Ascending aorta (tissue), 2 donors: ENCODE measurements around the gene CYP46A1. TPM values are rescaled to one million over a fixed set of nuclear protein-coding genes. Genes with fewer than 3 reads are reported as not detected.

Experiments
- DNase-seq, 2 donors: peaks; one replicate each; pipeline ENCODE4 v3.0.0-alpha.2; 2019; ENCODE audit warnings: low spot score in 2 of 2
- H3K27ac ChIP-seq, 2 donors: fragments of 200-600 bp; sonication (generic); one replicate each; pipeline ENCODE4 v1.5.1; 2016 to 2017; ENCODE audit warnings: mild to moderate bottlenecking in 1 of 2
- H3K27me3 ChIP-seq: fragments of 200-600 bp; sonication (generic); one replicate; pipeline ENCODE4 v1.5.1; 2017
- H3K36me3 ChIP-seq, 2 donors: fragments of 200-600 bp; sonication (generic); one replicate each; pipeline ENCODE4 v1.5.1; 2016
- H3K4me1 ChIP-seq, 2 donors: fragments of 200-600 bp; sonication (generic); one replicate each; pipeline ENCODE4 v1.5.1; 2016 to 2017; ENCODE audit warnings: mild to moderate bottlenecking in 1 of 2
- H3K4me3 ChIP-seq, 2 donors: fragments of 200-600 bp; sonication (generic); one replicate each; pipeline ENCODE4 v1.5.1; 2016 to 2017; ENCODE audit warnings: mild to moderate bottlenecking in 1 of 2
- H3K9me3 ChIP-seq, 2 donors: fragments of 200-600 bp; sonication (generic); one replicate each; pipeline ENCODE4 v1.5.1; 2016
- intact Hi-C: fragments of 100-400 bp; cut with DNase I; formaldehyde crosslinking; loops from one replicate; pipeline ENCODE4 v1.15.1; 2023
- total RNA-seq: library from RNA; depleted of rRNA; stranded (reverse); fragments of >200 nt; gene quantifications from one replicate; pipeline ENCODE4 v1.1.0, GENCODE V29; 2016
- TF ChIP-seq, protein P1 (sequence below), 3 experiments: fragments of 200-600 bp in 2 of 3; fragments of 450-650 bp in 1 of 3; sonication (generic) in 2 of 3; IDR thresholded peaks; one replicate each; pipeline ENCODE4 v1.5.1; 2016 to 2019; ENCODE audit warnings: antibody characterized with exemption in 3 of 3, mild to moderate bottlenecking in 1 of 3, moderate library complexity in 1 of 3

The CYP46A1 gene
- total RNA-seq, 1 donor from 2014 or later = not detected

DNA sequence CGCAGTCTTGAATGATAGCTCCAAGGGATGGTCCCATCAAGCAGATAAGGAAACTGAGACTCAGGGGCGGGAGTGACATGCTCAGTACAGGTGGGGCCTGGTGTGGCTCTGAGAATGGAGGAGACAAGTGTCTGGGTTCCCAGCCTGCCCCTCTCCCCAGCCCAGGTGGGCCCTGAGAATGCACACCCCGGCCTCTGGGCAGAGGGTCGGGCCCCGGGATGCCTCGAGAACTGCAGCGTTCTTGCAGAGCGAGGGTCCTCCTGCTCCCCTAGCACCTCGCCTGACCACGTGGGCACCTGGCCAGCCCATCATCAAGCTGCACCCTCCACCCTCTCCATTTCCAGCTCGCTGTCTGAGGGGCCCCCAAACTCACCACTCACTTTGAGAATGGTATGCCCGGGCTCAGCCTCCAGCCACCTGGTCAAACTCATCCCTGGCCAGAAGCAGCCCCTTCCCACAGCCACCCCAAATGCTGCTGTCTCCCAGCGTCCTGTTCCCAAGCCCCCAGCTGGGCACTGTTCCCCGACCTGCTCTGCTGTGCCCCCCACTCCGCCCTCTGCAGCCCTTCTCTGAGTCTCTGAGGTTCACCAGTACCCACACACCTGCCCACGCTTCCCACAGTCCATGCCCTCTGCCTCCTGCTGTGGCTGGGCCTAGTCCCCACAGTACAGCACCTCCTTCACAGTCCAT, 44.3 kb downstream of the CYP46A1 start:
- Histone ChIP-seq H3K36me3 (no peaks in the 10 kb centered on the region), H3K4me3 (no peak overlapping the region), H3K4me1 (peaks cover 3 to 13% of the 10 kb centered on the region in 2 donors), H3K27ac (no peak overlapping the region), H3K9me3 (no peaks in the 10 kb centered on the region), H3K27me3 (no peaks in the 10 kb centered on the region)
- peak; percentile 4 to 47 for DNase-seq
- intact Hi-C loops = no loop called here
- TF ChIP-seq, protein P1, sequence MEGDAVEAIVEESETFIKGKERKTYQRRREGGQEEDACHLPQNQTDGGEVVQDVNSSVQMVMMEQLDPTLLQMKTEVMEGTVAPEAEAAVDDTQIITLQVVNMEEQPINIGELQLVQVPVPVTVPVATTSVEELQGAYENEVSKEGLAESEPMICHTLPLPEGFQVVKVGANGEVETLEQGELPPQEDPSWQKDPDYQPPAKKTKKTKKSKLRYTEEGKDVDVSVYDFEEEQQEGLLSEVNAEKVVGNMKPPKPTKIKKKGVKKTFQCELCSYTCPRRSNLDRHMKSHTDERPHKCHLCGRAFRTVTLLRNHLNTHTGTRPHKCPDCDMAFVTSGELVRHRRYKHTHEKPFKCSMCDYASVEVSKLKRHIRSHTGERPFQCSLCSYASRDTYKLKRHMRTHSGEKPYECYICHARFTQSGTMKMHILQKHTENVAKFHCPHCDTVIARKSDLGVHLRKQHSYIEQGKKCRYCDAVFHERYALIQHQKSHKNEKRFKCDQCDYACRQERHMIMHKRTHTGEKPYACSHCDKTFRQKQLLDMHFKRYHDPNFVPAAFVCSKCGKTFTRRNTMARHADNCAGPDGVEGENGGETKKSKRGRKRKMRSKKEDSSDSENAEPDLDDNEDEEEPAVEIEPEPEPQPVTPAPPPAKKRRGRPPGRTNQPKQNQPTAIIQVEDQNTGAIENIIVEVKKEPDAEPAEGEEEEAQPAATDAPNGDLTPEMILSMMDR (IDR thresholded peaks at IDR 0.05) = no peak

DNA sequence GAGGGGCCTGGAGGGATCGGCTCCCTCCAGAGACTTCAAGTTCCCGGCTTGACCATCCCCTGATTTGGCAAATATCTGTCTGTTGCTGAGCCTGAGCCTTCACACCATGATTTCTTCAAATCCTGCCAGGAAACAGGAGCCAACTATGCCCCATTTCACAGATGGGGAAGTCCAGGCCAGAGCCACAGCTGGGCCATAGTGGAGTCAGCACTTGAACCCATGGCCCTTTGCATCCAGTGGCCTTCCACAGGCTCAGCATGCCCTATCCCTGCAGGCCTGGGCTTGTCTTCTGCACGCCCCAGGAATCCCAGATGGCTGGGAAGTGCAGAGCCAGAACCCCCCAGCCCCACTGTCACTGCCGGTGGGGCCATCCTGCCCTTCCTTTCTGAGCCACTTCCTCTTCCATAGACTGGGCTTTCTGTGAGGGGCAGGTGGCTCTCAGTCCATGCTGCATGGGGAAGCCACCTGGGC, 44.9 kb downstream of the CYP46A1 start:
- intact Hi-C loops = no loop called here
- TF ChIP-seq, protein P1 (IDR thresholded peaks at IDR 0.05) = no peak
- peaks cover 3 to 13% of the 10 kb centered on the region in 2 donors for H3K4me1 ChIP-seq
- no peaks in the 10 kb centered on the region for H3K27me3 ChIP-seq
- no peaks in the 10 kb centered on the region for H3K9me3 ChIP-seq
- no peak overlapping the region for H3K27ac ChIP-seq
- no peaks in the 10 kb centered on the region for H3K36me3 ChIP-seq
- no peak overlapping the region for H3K4me3 ChIP-seq
- peak in 1 of 2 donors; percentile 57 for DNase-seq

DNA sequence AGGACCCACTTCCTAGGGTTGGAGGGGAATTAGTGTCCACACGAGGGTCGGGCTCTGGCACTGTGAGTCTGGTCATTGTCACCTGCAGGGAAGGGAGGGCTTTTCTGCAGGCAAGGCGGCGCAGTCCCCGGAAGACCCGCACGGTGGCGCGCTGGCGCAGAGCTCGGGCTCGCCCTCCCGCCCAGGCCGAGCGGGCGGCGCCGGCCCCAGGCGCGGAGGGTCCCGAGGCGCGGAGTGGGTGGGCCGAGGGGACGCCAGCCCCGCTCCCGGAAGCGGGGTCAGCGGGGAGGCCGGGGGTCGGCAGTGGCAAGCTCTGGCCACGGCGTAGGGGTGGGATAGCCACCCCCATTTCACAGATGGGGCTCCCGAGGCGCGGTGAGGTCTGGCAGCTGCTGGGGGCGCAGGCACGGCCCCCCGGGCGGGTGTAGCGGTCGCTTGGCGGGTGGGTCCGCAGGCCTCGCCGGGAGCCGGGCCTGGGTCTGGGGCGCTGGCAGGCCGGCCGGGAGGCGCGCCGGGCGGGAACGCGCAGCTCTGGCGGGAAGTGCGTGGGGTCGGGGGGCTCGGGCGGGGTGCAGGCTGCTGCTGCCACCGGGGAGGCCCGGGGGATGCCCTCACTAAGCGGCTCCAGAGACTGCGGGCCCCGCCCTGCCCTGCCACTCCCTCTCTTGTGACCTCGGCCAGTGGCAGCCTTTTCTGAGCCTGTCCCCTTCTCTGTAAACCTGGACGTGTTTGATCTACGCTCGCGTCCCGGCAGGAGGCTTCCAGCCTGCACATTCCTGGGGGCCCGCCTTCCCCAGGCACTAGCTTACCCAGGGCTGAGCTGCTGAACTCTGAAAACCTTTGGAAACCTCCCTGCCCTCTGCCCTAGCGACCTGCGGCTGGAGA, 46.1 kb downstream of the CYP46A1 start:
- Histone ChIP-seq H3K27me3 (no peaks in the 10 kb centered on the region), H3K4me3 (peak overlapping the region; percentile 52 to 85), H3K27ac (peak overlapping the region; percentile 22 to 30), H3K9me3 (no peaks in the 10 kb centered on the region), H3K36me3 (no peaks in the 10 kb centered on the region), H3K4me1 (peaks cover 3 to 13% of the 10 kb centered on the region in 2 donors)
- TF ChIP-seq, protein P1 (IDR thresholded peaks at IDR 0.05) = peak; percentile 66 to 89 (median 78)
- peak; percentile 1 to 81 for DNase-seq
- intact Hi-C loops = loop anchor here (1.0 to 10.0 kb wide), 6 partner anchors 37 to 505 kb away; partner anchors contain the start of genes CYP46A1, EML1 and YY1

DNA sequence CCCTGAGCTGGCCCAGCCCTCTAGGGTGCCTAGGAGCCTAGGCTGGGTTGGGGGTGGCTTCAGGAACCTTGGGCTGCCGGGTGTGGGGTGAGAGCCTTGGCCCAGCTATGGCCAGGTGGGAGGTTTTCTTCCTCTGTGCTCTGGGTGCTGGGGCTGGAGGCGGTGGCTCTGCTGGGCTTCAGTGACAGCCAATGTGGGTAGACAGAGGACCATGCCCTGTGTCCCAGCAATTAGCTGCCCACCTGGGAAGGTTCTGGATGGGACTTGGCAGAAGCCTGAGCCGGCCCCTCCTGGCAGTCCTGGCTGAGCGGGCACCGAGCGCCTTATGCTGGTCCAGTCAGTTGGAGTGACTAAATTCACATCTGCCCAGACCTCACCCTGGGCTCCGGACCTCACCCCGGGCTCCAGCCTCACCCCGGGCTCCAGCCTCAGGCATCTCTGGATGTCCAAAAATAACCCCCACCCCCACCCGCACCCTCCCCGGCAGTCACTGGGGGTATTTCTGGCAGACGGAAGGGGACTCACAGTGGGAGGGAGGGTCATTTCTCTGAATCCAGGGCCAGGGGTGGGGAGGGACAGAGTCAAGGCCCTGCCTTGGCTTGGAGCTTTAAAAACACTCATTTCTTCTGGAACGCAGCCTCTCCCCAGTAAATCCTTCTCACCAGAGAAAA, 46.9 kb downstream of the CYP46A1 start:
- H3K9me3 ChIP-seq = no peaks in the 10 kb centered on the region
- H3K27me3 ChIP-seq = no peaks in the 10 kb centered on the region
- H3K36me3 ChIP-seq = no peaks in the 10 kb centered on the region
- peak overlapping the region; percentile 22 to 30 for H3K27ac ChIP-seq
- peak; percentile 6 to 64 for DNase-seq
- intact Hi-C loops = loop anchor here (1.0 to 10.0 kb wide), 6 partner anchors 36 to 504 kb away; partner anchors contain the start of genes CYP46A1, EML1 and YY1
- TF ChIP-seq, protein P1 (IDR thresholded peaks at IDR 0.05) = no peak
- peak overlapping the region in 1 of 2 donors; percentile 85 for H3K4me3 ChIP-seq
- peaks cover 3 to 13% of the 10 kb centered on the region in 2 donors for H3K4me1 ChIP-seq
